ENCODE measurements around the gene PTCSC3. TPM values are rescaled to one million over a fixed set of nuclear protein-coding genes. Genes with fewer than 3 reads are reported as not detected.

PTCSC3 gene
- total and polyA plus RNA-seq, 10 of the 15 experiments (the other 5 are each of a cell fraction or from before 2014, with no cell fraction given), result not detected

- SMC1A ChIA-PET (ENCODE audit: uncharacterized antibody, unreplicated experiment), result interaction anchor here (0.9 kb wide), 1 partner anchor 19 kb away, joined by 3 read pairs; no protein-coding TSS in a partner anchor
- H3K27ac ChIP-seq (ENCODE audit: control insufficient read depth, insufficient read depth), result no peak overlapping the region
- no peak for TF ChIP-seq PAX8 (IDR thresholded peaks at IDR 0.05)
- TF ChIP-seq CREB1 (IDR thresholded peaks at IDR 0.05; ENCODE audit: low read depth), result no peak
- 0% methylated on average over 1 of the region's 1 CpG for WGBS (ENCODE audit: insufficient coverage, insufficient replicate concordance, low lambda C conversion rate, missing lambda C conversion rate)
- no peak overlapping the region for H2AFZ ChIP-seq (ENCODE audit: control insufficient read depth, low read depth, low read length)
- no peaks in the 10 kb centered on the region for H4K20me1 ChIP-seq (ENCODE audit: control insufficient read depth, insufficient read depth)
- POLR2A ChIA-PET, result no interaction called here
- no peaks in the 10 kb centered on the region; a peak in 1 of 4 replicates for H3K27me3 ChIP-seq (replicated peaks in 1 of 2; ENCODE audit: control insufficient read depth in 2 of 2, insufficient read depth in 2 of 2, low read length in 1 of 2)
- H3K4me3 ChIP-seq, result no peak overlapping the region
- ATAC-seq (no peak), DNase-seq (ENCODE audit: low read depth, low spot score) (no peak), FAIRE-seq (no peak)
- no peaks in the 10 kb centered on the region for H3K4me1 ChIP-seq (ENCODE audit: control insufficient read depth, insufficient read depth, low read length)
- no peaks in the 10 kb centered on the region for H3K79me2 ChIP-seq (ENCODE audit: control insufficient read depth, insufficient read depth, low read length)
- CTCF ChIA-PET, result no interaction called here
- in situ Hi-C loops (cut with MboI) (no loop called here), intact Hi-C loops (cut with micrococcal nuclease; ENCODE audit: unreplicated experiment) (no loop called here)
- no peak overlapping the region for H3K9ac ChIP-seq (ENCODE audit: control insufficient read depth, insufficient read depth, low read length)
- H3K4me2 ChIP-seq (ENCODE audit: control insufficient read depth, insufficient read depth), result no peak overlapping the region
- BruUV-seq (replicated peaks), result no TSS peak
- no peaks in the 10 kb centered on the region for H3K36me3 ChIP-seq (ENCODE audit: control insufficient read depth in 2 of 2, insufficient read depth in 2 of 2, low read length in 1 of 2)
- RAD21 ChIA-PET (ENCODE audit: unreplicated experiment), result no interaction called here
- H3K9me3 ChIP-seq (replicated peaks; ENCODE audit: control insufficient read depth, insufficient read depth, low read length), result no peaks in the 10 kb centered on the region
Measured at GRCh38 chr14:36212577-36212976, 36.1 kb upstream of the PTCSC3 start.

- Histone ChIP-seq H3K4me3 (no peak overlapping the region), H3K27ac (ENCODE audit: control insufficient read depth, insufficient read depth) (no peak overlapping the region), H3K9ac (ENCODE audit: control insufficient read depth, insufficient read depth, low read length) (no peak overlapping the region), H4K20me1 (ENCODE audit: control insufficient read depth, insufficient read depth) (no peaks in the 10 kb centered on the region), H3K9me3 (replicated peaks; ENCODE audit: control insufficient read depth, insufficient read depth, low read length) (no peaks in the 10 kb centered on the region), H3K27me3 (replicated peaks in 1 of 2; ENCODE audit: control insufficient read depth in 2 of 2, insufficient read depth in 2 of 2, low read length in 1 of 2) (no peaks in the 10 kb centered on the region; a peak in 1 of 4 replicates), H3K36me3 (ENCODE audit: control insufficient read depth in 2 of 2, insufficient read depth in 2 of 2, low read length in 1 of 2) (no peaks in the 10 kb centered on the region), H3K4me2 (ENCODE audit: control insufficient read depth, insufficient read depth) (no peak overlapping the region), H3K4me1 (ENCODE audit: control insufficient read depth, insufficient read depth, low read length) (no peaks in the 10 kb centered on the region), H2AFZ (ENCODE audit: control insufficient read depth, low read depth, low read length) (no peak overlapping the region), H3K79me2 (ENCODE audit: control insufficient read depth, insufficient read depth, low read length) (no peaks in the 10 kb centered on the region)
- in situ Hi-C loops (cut with MboI) (no loop called here), intact Hi-C loops (cut with micrococcal nuclease; ENCODE audit: unreplicated experiment) (no loop called here)
- ATAC-seq (no peak), DNase-seq (ENCODE audit: low read depth, low spot score) (no peak), FAIRE-seq (no peak)
- no TSS peak for BruUV-seq (replicated peaks)
- ChIA-PET CTCF (no interaction called here), SMC1A (ENCODE audit: uncharacterized antibody, unreplicated experiment) (no interaction called here), RAD21 (ENCODE audit: unreplicated experiment) (no interaction called here), POLR2A (no interaction called here)
- WGBS (ENCODE audit: insufficient coverage, insufficient replicate concordance, low lambda C conversion rate, missing lambda C conversion rate), result 61% methylated on average over 2 of the region's 2 CpGs
- TF ChIP-seq CBX5 (IDR thresholded peaks at IDR 0.05; ENCODE audit: low read depth) (no peak), IKZF1 (conservative IDR thresholded peaks at IDR 0.05) (no peak), HDGF (IDR thresholded peaks at IDR 0.05) (no peak), LARP7 (IDR thresholded peaks at IDR 0.05) (no peak), POU2F2 (IDR thresholded peaks at IDR 0.05; ENCODE audit: borderline replicate concordance, low read depth, low read length) (no peak), TAF1 (IDR thresholded peaks at IDR 0.05; ENCODE audit: borderline replicate concordance, low read depth, low read length) (no peak), BHLHE40 (IDR thresholded peaks at IDR 0.05; ENCODE audit: borderline replicate concordance in 1 of 2, low read depth in 2 of 2, low read length in 1 of 2) (no peak), GABPA (IDR thresholded peaks at IDR 0.05; ENCODE audit: low read depth) (no peak)
- TF ChIP-seq, protein P1, sequence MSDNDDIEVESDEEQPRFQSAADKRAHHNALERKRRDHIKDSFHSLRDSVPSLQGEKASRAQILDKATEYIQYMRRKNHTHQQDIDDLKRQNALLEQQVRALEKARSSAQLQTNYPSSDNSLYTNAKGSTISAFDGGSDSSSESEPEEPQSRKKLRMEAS (IDR thresholded peaks at IDR 0.05; ENCODE audit: low read depth, low read length), result no peak
- TF ChIP-seq, protein P2, sequence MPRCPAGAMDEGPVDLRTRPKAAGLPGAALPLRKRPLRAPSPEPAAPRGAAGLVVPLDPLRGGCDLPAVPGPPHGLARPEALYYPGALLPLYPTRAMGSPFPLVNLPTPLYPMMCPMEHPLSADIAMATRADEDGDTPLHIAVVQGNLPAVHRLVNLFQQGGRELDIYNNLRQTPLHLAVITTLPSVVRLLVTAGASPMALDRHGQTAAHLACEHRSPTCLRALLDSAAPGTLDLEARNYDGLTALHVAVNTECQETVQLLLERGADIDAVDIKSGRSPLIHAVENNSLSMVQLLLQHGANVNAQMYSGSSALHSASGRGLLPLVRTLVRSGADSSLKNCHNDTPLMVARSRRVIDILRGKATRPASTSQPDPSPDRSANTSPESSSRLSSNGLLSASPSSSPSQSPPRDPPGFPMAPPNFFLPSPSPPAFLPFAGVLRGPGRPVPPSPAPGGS (IDR thresholded peaks at IDR 0.05; ENCODE audit: borderline replicate concordance, insufficient read depth, low read depth, low read length, poor library complexity, severe bottlenecking), result no peak
- TF ChIP-seq, protein P3, sequence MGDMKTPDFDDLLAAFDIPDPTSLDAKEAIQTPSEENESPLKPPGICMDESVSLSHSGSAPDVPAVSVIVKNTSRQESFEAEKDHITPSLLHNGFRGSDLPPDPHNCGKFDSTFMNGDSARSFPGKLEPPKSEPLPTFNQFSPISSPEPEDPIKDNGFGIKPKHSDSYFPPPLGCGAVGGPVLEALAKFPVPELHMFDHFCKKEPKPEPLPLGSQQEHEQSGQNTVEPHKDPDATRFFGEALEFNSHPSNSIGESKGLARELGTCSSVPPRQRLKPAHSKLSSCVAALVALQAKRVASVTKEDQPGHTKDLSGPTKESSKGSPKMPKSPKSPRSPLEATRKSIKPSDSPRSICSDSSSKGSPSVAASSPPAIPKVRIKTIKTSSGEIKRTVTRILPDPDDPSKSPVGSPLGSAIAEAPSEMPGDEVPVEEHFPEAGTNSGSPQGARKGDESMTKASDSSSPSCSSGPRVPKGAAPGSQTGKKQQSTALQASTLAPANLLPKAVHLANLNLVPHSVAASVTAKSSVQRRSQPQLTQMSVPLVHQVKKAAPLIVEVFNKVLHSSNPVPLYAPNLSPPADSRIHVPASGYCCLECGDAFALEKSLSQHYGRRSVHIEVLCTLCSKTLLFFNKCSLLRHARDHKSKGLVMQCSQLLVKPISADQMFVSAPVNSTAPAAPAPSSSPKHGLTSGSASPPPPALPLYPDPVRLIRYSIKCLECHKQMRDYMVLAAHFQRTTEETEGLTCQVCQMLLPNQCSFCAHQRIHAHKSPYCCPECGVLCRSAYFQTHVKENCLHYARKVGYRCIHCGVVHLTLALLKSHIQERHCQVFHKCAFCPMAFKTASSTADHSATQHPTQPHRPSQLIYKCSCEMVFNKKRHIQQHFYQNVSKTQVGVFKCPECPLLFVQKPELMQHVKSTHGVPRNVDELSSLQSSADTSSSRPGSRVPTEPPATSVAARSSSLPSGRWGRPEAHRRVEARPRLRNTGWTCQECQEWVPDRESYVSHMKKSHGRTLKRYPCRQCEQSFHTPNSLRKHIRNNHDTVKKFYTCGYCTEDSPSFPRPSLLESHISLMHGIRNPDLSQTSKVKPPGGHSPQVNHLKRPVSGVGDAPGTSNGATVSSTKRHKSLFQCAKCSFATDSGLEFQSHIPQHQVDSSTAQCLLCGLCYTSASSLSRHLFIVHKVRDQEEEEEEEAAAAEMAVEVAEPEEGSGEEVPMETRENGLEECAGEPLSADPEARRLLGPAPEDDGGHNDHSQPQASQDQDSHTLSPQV (IDR thresholded peaks at IDR 0.05), result no peak
Measured at GRCh38 chr14:36208690-36209278, 32.3 kb upstream of the PTCSC3 start.
